Raji (cell line): ENCODE results near the gene GATA2.

Source experiments
- POLR2A ChIP-seq: IDR thresholded peaks from 2 replicates; pipeline ENCODE4 v1.6.1; 2011; ENCODE audit warnings: low read depth, low read length, control low read depth; ENCODE audit not compliant: insufficient read depth

GATA2 gene

GRCh38 chr3:128486681-128487537, 6.1 kb downstream of the GATA2 start:
- TF ChIP-seq POLR2A, result no peak

DNA sequence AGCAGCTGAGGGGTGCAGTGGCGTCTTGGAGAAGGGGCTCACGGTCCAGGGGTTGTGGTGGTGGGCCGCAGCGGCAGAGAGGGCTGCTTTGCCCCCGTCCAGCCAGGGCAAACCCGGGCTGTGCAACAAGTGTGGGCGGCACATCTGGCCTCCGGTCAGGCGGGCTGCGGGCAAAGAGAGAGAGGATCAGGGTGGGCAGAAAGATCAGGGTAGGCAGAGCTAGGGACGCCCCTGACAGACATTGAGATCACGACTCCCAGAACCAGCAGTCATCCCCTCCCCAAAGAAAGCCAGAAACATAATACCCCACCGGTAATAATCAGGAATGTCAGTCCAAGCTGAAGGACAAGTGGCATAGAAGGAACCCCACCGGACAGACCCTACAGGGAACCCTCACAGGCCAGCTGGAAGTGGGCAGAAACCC, 6.8 kb downstream of the GATA2 start:
- no peak for TF ChIP-seq POLR2A

- TF ChIP-seq POLR2A, result no peak
These were observed 7.5 kb downstream of the GATA2 start for GRCh38 chr3:128485282-128486204.

DNA sequence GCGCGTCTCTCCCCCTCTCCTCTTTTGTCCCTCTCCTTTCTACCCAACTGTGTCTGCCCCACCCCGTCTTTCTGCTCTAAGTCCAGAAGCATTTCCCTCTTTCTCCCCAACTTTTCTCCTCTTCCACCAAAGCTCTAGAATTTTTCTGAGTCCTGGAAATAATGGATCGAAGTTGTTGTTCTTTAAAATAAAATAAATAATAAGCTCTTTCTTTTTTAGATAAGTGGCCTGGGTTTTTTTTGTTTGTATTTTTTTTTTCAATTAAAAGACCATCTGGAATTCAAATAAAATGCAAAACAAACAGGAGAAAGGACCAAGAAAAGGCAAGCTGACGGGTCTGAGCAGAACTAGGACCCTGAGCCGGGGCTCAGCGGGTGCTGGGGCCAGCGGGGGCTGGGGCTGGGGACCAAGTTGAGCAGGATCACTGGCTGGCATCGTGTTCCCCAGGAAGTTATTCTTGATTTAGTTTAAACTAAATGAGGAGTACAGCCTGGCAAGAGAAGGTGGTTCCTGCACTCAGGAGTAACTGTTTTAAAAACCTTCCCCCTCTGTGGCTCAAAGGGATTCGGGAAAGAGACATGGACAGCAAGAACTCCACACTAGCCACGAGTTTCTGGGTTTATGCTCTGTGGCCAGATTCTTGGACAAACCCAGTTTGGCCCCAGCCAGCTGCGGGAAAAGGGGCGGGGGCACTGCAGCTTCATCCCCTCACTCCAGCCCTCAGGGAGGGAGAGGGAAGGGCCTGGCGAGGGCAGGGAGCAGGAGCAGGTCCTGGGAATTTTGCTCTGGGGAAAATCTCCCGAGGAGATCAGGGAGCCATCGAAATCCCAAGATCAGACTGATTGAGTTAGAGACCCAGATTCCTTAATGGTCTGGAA, 8.4 kb downstream of the GATA2 start:
- TF ChIP-seq POLR2A, result no peak

DNA sequence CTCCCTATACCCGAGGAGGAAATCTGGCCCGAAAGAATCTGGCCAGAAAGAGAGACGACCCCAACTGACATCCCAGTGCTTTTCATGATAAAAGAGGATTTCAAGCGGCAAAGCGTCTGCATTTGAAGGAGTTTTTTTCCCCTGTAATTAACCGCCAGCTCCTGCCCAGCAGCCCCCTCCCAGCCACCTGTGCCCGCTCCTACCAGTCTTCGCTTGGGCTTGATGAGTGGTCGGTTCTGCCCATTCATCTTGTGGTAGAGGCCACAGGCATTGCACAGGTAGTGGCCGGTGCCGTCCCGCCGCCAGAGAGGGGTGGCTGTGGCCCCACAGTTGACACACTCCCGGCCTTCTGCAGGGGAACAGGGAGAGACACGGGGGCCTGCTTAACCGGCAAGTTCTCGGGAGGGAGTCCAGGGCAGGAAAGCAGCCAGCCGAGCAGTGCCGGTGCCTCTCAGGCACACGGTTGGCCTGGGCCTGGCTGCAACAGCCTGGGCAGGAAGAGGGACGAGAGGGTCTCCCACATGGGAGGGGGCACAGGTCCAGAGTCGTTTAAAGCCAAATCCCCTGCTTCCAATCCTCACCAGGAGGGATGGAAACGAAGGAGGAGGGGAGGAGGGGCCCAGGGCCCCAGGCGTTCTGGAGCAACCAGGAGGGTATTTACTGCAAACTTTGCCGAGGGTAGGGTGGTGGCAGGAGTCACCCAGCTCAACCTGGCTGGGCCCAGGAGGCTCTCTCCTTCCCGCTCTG, 9.2 kb downstream of the GATA2 start:
- TF ChIP-seq POLR2A, result no peak

DNA sequence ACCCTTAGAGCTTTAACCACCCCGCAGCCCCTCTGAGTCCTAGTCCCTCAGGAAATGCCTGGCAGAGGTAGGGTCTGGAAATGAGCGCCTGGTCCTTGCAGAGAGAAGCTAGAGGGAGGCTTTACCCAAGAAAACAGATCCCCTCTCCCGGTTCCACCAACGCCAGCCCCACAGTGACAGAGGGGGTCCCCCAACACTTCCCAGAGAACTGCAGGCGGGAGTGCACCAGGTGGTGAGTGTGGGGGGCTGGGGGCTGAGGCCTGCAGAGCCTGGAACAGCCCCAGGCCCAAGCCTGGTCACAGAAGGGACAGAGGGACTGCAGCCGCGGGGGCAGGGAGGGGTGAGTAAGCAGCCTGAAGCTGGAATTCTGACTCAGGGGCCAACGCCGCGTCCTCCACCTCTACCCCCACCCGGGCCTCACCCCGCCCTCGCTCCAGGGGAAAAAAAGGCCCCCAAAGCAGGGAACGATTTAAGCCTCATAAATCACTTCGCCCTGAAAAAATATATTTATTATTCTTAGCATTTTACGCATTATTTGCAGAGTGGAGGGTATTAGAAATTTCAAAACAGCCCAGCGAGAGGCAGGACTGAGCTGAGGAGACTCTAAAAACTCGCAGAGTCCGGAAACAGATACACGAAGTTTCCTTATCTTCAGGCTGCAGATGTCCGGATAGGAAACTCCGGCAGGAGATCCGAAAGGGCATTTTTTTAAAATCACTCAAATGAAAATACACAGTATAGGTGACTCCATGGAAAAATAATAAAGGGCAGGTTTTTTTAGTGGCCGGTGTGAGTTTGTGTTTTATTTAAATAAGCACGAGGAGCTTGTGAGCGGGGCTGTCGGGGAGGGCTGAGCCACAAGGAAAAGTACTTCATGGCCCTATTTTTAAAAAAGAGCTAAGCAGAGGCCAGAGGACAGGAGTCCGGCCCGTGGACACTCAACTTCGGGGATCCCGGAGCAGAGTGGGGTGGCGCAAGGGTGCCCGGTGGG, 10.0 kb downstream of the GATA2 start:
- TF ChIP-seq POLR2A, result no peak

DNA sequence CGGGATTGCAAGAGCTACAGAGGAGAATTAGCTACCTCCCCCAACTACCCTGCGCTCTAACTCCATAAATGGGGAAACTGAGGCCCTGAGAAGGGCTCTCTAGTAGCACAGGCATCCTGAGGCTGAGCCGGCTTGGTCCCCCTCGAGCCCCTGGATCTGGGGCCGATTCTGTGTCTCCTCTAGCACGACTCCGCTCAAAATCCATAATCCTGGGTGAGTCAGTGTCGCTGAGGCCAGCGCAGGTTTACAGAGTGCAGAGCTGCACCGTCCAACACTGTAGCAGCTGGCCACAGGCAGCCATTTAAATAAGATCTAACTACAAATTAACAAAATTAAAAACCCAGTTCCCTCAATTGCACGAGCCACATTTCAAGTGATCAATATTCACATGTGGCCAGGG, 10.8 kb downstream of the GATA2 start:
- no peak for TF ChIP-seq POLR2A

- TF ChIP-seq POLR2A, result no peak
These were observed 11.5 kb downstream of the GATA2 start for GRCh38 chr3:128481438-128481942.

GRCh38 chr3:128480717-128481437, 12.1 kb downstream of the GATA2 start:
- TF ChIP-seq POLR2A, result no peak

- no peak for TF ChIP-seq POLR2A
These were observed 12.7 kb downstream of the GATA2 start for GRCh38 chr3:128480278-128480677.

GRCh38 chr3:128479558-128480086, 13.4 kb downstream of the GATA2 start:
- no peak for TF ChIP-seq POLR2A
